ENCODE results near the gene SURF1. TPM values are rescaled to one million over a fixed set of nuclear protein-coding genes. Genes with fewer than 3 reads are reported as not detected.

Gene SURF1
- total RNA-seq, 1 experiment from 2014 or later = 47.9 TPM

GRCh38 chr9:133375724-133376654, 19.7 kb upstream of the SURF1 start, which contains the start of the genes STKLD1 and SURF4:
TSS of gene STKLD1 (plus strand) at chr9:133376366. CDS start at chr9:133376474, 108 bp downstream.
TSS of gene SURF4 (minus strand) at chr9:133376060. CDS start at chr9:133375969, 91 bp downstream.
- CTCF ChIA-PET = no interaction called here
- no peak for TF ChIP-seq CTCF (IDR thresholded peaks at IDR 0.05; ENCODE audit: unreplicated experiment)
- BruUV-seq (replicated peaks) = no TSS peak
- intact Hi-C loops (cut with micrococcal nuclease; ENCODE audit: unreplicated experiment) = loop anchor here (2.0 kb wide), 1 partner anchor 19 kb away; the partner anchor contains the start of genes SURF1 and SURF2
- peak within 1 kb of the TSS; percentile 88 for H3K27ac Mint-ChIP-seq (ENCODE audit: unreplicated experiment)
- peaks cover 9% of the 10 kb centered on the region for H3K4me1 Mint-ChIP-seq (ENCODE audit: low read depth, unreplicated experiment)
- no peaks in the 10 kb centered on the region for H3K27me3 Mint-ChIP-seq (ENCODE audit: unreplicated experiment)
- no peaks in the 10 kb centered on the region for H3K9me3 Mint-ChIP-seq (ENCODE audit: low read depth, unreplicated experiment)
- peaks cover 32% of the 10 kb centered on the region for H3K36me3 Mint-ChIP-seq (ENCODE audit: insufficient read depth, unreplicated experiment)
- H3K4me3 Mint-ChIP-seq (ENCODE audit: low read depth, unreplicated experiment) = peak within 1 kb of the TSS; percentile 89
- DNase-seq = peak; percentile 93

GRCh38 chr9:133375116-133375723, 18.9 kb upstream of the SURF1 start:
- Mint-ChIP-seq H3K4me3 (ENCODE audit: low read depth, unreplicated experiment) (peak overlapping the region; percentile 89), H3K27me3 (ENCODE audit: unreplicated experiment) (no peaks in the 10 kb centered on the region), H3K27ac (ENCODE audit: unreplicated experiment) (peak overlapping the region; percentile 88), H3K36me3 (ENCODE audit: insufficient read depth, unreplicated experiment) (peaks cover 35% of the 10 kb centered on the region), H3K9me3 (ENCODE audit: low read depth, unreplicated experiment) (no peaks in the 10 kb centered on the region), H3K4me1 (ENCODE audit: low read depth, unreplicated experiment) (peaks cover 12% of the 10 kb centered on the region)
- CTCF ChIA-PET = no interaction called here
- no TSS peak for BruUV-seq (replicated peaks)
- TF ChIP-seq CTCF (IDR thresholded peaks at IDR 0.05; ENCODE audit: unreplicated experiment) = no peak
- intact Hi-C loops (cut with micrococcal nuclease; ENCODE audit: unreplicated experiment) = loop anchor here (2.0 kb wide), 1 partner anchor 18 kb away; the partner anchor contains the start of genes SURF1 and SURF2
- peak; percentile 12 for DNase-seq

GRCh38 chr9:133374612-133375115, 18.4 kb upstream of the SURF1 start:
- Mint-ChIP-seq H3K4me3 (ENCODE audit: low read depth, unreplicated experiment) (peak overlapping the region; percentile 89), H3K36me3 (ENCODE audit: insufficient read depth, unreplicated experiment) (peaks cover 35% of the 10 kb centered on the region), H3K9me3 (ENCODE audit: low read depth, unreplicated experiment) (no peaks in the 10 kb centered on the region), H3K27me3 (ENCODE audit: unreplicated experiment) (no peaks in the 10 kb centered on the region), H3K4me1 (ENCODE audit: low read depth, unreplicated experiment) (peaks cover 18% of the 10 kb centered on the region), H3K27ac (ENCODE audit: unreplicated experiment) (peak overlapping the region; percentile 88)
- no peak for TF ChIP-seq CTCF (IDR thresholded peaks at IDR 0.05; ENCODE audit: unreplicated experiment)
- no TSS peak for BruUV-seq (replicated peaks)
- intact Hi-C loops (cut with micrococcal nuclease; ENCODE audit: unreplicated experiment) = loop anchor here (2.0 kb wide), 1 partner anchor 18 kb away; the partner anchor contains the start of genes SURF1 and SURF2
- CTCF ChIA-PET = no interaction called here
- no peak for DNase-seq

- no peak overlapping the region for H3K27ac Mint-ChIP-seq (ENCODE audit: unreplicated experiment)
- H3K4me1 Mint-ChIP-seq (ENCODE audit: low read depth, unreplicated experiment) = peaks cover 13% of the 10 kb centered on the region
- no peak for DNase-seq
- H3K36me3 Mint-ChIP-seq (ENCODE audit: insufficient read depth, unreplicated experiment) = peaks cover 35% of the 10 kb centered on the region
- intact Hi-C loops (cut with micrococcal nuclease; ENCODE audit: unreplicated experiment) = no loop called here
- H3K9me3 Mint-ChIP-seq (ENCODE audit: low read depth, unreplicated experiment) = no peaks in the 10 kb centered on the region
- CTCF ChIA-PET = no interaction called here
- no peak for TF ChIP-seq CTCF (IDR thresholded peaks at IDR 0.05; ENCODE audit: unreplicated experiment)
- no peaks in the 10 kb centered on the region for H3K27me3 Mint-ChIP-seq (ENCODE audit: unreplicated experiment)
- H3K4me3 Mint-ChIP-seq (ENCODE audit: low read depth, unreplicated experiment) = no peak overlapping the region
- no TSS peak for BruUV-seq (replicated peaks)
Observed at GRCh38 chr9:133372144-133372543, 15.9 kb upstream of the SURF1 start.

All from Calu3 (cell line).